ENCODE data around the gene KDM6A. TPM values are rescaled to one million over a fixed set of nuclear protein-coding genes. Genes with fewer than 3 reads are reported as not detected.
A peak's percentile ranks its signal among the peaks of the same experiment; 100 is the strongest.

The KDM6A gene
- total and polyA plus RNA-seq, 2 experiments from 2014 or later, result 52.6 to 80.7 TPM

GRCh38 chrX:44903107-44903506 lies 30.1 kb downstream of the KDM6A start:
- Histone ChIP-seq H3K4me1 (ENCODE audit: low read depth) (no peaks in the 10 kb centered on the region), H3K27ac (no peak overlapping the region), H3K4me3 (no peak overlapping the region), H3K9me3 (ENCODE audit: low read depth) (no peaks in the 10 kb centered on the region), H3K36me3 (no peaks in the 10 kb centered on the region), H3K27me3 (no peaks in the 10 kb centered on the region)
- TF ChIP-seq CTCF (IDR thresholded peaks at IDR 0.05; ENCODE audit: low read depth, low read length), result no peak
- peak in 1 of 2 donors; percentile 48 for DNase-seq (ENCODE audit: low read depth in 1 of 2, low spot score in 1 of 2)

- H3K9me3 ChIP-seq (ENCODE audit: low read depth), result no peaks in the 10 kb centered on the region
- H3K4me3 ChIP-seq, result no peak overlapping the region
- H3K27me3 ChIP-seq, result no peaks in the 10 kb centered on the region
- H3K27ac ChIP-seq, result no peak overlapping the region
- no peak for DNase-seq (ENCODE audit: low read depth in 1 of 2, low spot score in 1 of 2)
- no peak for TF ChIP-seq CTCF (IDR thresholded peaks at IDR 0.05; ENCODE audit: low read depth, low read length)
- H3K4me1 ChIP-seq (ENCODE audit: low read depth), result no peaks in the 10 kb centered on the region
- H3K36me3 ChIP-seq, result no peaks in the 10 kb centered on the region
Measured at GRCh38 chrX:44903830-44904530, 31.0 kb downstream of the KDM6A start.

GRCh38 chrX:44904542-44905115 lies 31.6 kb downstream of the KDM6A start:
- no peak overlapping the region for H3K4me3 ChIP-seq
- no peak overlapping the region for H3K27ac ChIP-seq
- peak; percentile 14 for TF ChIP-seq CTCF (IDR thresholded peaks at IDR 0.05; ENCODE audit: low read depth, low read length)
- no peaks in the 10 kb centered on the region for H3K36me3 ChIP-seq
- no peaks in the 10 kb centered on the region for H3K4me1 ChIP-seq (ENCODE audit: low read depth)
- H3K27me3 ChIP-seq, result no peaks in the 10 kb centered on the region
- H3K9me3 ChIP-seq (ENCODE audit: low read depth), result no peaks in the 10 kb centered on the region
- no peak for DNase-seq (ENCODE audit: low read depth in 1 of 2, low spot score in 1 of 2)

GRCh38 chrX:44906041-44906440 lies 33.1 kb downstream of the KDM6A start:
- no peaks in the 10 kb centered on the region for H3K27me3 ChIP-seq

GRCh38 chrX:44906542-44906941 lies 33.6 kb downstream of the KDM6A start:
- no peaks in the 10 kb centered on the region for H3K4me1 ChIP-seq (ENCODE audit: low read depth)
- no peak overlapping the region for H3K4me3 ChIP-seq
- H3K27me3 ChIP-seq, result no peaks in the 10 kb centered on the region
- no peak for DNase-seq (ENCODE audit: low read depth in 1 of 2, low spot score in 1 of 2)
- no peak for TF ChIP-seq CTCF (IDR thresholded peaks at IDR 0.05; ENCODE audit: low read depth, low read length)
- H3K36me3 ChIP-seq, result no peaks in the 10 kb centered on the region
- H3K9me3 ChIP-seq (ENCODE audit: low read depth), result no peaks in the 10 kb centered on the region
- H3K27ac ChIP-seq, result no peak overlapping the region

More at GRCh38 chrX:44906041-44906440, 33.1 kb downstream of the KDM6A start:
- H3K4me3 ChIP-seq, result no peak overlapping the region
- no peak for DNase-seq (ENCODE audit: low read depth in 1 of 2, low spot score in 1 of 2)
- TF ChIP-seq CTCF (IDR thresholded peaks at IDR 0.05; ENCODE audit: low read depth, low read length), result no peak
- no peaks in the 10 kb centered on the region for H3K9me3 ChIP-seq (ENCODE audit: low read depth)
- no peak overlapping the region for H3K27ac ChIP-seq
- no peaks in the 10 kb centered on the region for H3K4me1 ChIP-seq (ENCODE audit: low read depth)
- no peaks in the 10 kb centered on the region for H3K36me3 ChIP-seq

All from cardiac muscle cell (in vitro differentiated cells and primary cell).